ENCODE results near the gene GPR25.
"Not testable (repeated sequence)": the region's sequence is repeated elsewhere in the genome, so short reads cannot be mapped to it uniquely, and the experiment has no call there.

Gene GPR25

DNA sequence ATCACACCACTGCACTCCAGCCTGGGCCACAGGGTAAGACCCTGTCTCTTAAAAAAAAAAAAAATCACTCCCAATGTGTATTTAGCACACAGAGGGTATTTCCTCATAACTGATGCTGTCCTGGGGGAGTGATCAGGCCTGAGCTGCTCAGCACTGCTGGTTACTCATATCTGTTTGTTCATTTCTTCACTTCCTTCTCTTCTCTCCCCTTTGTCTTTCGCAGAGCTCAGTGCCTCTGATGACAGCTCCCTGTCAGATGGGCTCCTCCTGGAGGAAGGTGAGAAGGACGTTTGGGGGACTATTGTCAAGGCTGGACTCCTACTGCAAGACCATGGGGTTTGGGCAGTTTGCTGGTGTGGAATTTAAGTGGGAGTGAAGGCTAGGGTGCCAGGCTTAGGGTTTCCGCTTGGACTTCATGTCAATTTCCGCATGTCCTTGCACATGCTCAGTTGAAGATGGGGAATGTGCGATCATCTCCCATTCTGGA is 34.9 kb downstream of the GPR25 start:
- H3K4me3 ChIP-seq (ENCODE audit: low read depth, low read length), result no peak overlapping the region
- peak; percentile 37 for DNase-seq (ENCODE audit: low read depth)

DNA sequence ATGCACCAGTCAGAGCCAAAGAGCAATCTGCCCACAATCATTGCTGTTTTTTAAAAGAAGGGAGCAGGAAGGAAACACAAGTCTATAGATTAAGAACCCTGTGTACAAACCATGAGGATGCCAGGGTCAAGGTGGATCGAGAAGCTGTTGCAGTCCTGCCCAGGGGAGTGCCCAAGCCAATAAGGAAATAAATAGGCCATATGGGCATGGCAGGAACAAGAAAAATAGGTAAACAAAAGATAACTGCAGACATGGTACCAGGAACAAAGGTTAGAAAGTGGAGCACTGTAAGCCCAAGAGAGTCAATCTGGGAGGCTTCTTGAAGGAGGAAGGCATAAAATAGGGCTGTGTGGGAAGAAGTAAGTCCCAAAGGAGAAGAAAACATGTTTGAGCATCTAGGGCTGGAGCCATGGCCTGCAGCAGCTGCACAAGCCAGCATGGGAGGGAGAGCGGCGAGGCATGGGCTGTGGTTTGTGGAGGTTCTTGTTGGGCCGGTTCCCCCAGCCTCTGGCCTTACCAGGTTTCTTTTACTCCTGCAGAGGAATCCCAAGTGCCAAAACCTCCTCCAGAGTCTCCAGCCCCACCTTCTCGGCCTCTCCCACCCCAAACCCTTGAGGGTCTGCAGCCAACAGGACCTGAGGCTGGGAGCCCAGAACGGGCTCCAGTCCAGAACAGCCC is 35.5 kb downstream of the GPR25 start:
- DNase-seq (ENCODE audit: low read depth), result no peak
- H3K4me3 ChIP-seq (ENCODE audit: low read depth, low read length), result no peak overlapping the region

GRCh38 chr1:200909071-200909470 is 36.3 kb downstream of the GPR25 start:
- no peak overlapping the region for H3K4me3 ChIP-seq (ENCODE audit: low read depth, low read length)
- DNase-seq (ENCODE audit: low read depth), result no peak

DNA sequence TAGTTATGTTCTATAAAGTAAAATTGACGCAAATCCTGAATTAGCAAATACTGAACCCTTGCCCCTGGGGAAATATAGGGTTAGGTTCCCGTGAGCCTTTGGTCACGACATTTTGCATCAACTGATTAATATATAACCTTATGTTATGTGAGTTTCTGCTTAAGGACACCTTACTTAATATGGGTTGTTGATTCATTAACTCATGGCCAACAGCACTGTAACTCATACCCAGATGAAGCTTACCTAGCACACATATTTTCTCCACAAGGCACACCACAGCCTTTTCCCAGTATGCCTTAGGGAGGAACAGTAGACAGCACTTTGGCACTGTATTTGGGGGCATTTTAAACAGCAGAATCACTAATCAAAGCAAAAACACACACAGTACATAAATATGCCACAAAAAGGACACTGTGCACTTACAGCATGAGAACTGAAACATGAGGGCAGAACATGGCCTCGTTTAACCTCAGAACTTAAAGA is 37.0 kb downstream of the GPR25 start:
- H3K4me3 ChIP-seq (ENCODE audit: low read depth, low read length), result no peak overlapping the region
- DNase-seq (ENCODE audit: low read depth), result no peak

GRCh38 chr1:200911361-200911760 is 38.6 kb downstream of the GPR25 start:
- no peak overlapping the region for H3K4me3 ChIP-seq (ENCODE audit: low read depth, low read length)
- DNase-seq (ENCODE audit: low read depth), result no peak

DNA sequence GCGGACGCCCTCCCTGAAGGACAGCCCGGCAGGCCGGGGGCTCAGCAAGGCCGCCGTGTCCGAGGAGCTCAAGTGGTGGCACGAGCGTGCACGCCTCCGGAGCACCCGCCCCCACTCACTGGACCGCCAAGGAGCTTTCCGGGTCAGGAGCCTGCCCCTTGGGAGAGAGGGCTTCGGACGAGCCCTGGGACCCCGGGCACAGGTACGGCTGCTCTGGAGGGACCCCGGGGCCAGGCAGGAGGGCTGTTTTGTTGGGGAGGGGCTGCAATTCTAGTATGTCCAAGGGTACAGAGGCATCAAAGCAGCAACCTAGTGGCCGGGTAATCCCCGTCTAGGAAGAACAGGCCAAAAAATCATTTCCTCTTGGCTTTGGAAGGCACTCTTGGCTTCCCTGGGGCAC is 39.2 kb downstream of the GPR25 start:
- not testable (repeated sequence) for H3K4me3 ChIP-seq (ENCODE audit: low read depth, low read length); DNase-seq (ENCODE audit: low read depth)

DNA sequence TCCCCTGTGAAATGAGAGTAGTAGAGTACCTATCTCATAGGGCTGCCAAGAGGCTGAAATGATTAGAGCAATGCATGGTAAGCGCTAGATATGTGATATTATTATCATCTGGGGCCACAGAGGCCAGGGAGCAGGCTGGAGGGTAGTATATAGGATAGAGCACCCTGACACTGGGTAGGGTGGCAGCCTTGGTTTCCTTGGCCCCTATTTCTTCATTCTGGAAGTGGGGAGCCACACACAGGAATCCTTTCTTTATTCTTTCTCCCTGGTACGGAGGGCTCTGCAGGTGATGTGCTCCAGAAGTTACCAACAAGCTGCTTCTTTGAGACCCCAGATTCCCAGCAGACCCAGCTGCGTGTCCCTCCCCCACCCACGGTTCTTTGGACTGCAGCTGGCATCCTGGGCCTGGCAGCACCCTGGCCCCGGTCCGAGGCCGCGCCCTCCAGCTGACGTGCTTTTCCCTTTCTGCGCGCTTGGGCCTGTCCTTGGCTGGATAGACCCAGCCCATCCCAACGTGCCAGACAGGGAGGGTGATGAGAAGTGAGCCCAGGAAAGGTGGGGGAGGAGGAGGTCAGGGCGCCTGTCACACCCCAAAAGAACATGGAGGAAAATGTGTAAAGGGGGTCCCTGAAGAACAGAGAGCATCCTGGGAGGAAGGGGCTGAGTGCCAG is 40.1 kb downstream of the GPR25 start:
- no peak overlapping the region for H3K4me3 ChIP-seq (ENCODE audit: low read depth, low read length)
- DNase-seq (ENCODE audit: low read depth), result no peak

GRCh38 chr1:200916152-200916551 is 43.4 kb downstream of the GPR25 start:
- no peak for DNase-seq (ENCODE audit: low read depth)
- no peak overlapping the region for H3K4me3 ChIP-seq (ENCODE audit: low read depth, low read length)

DNA sequence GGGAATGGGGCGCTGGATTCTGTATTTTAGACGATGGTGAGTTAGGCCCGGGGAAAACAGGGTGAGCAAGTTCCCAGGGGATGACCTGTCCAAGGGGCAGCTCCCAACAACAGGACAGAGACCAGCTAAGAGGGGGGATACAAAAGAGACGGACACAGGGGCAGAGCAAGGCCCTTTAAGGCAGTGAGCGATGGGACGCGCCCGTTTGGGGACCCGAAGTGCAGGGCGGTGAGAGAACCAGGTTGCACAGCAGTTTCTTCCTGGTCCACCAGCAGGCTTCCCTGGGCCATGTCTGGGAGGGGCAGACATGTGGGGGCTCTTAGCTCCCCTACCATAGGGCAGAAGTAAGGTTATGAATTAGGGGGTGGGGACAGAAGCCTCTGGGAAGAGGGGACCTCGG is 43.9 kb downstream of the GPR25 start:
- H3K4me3 ChIP-seq (ENCODE audit: low read depth, low read length), result no peak overlapping the region
- no peak for DNase-seq (ENCODE audit: low read depth)

GRCh38 chr1:200917291-200917817 is 44.6 kb downstream of the GPR25 start:
- no peak for DNase-seq (ENCODE audit: low read depth)
- no peak overlapping the region for H3K4me3 ChIP-seq (ENCODE audit: low read depth, low read length)

- DNase-seq (ENCODE audit: low read depth), result no peak
- H3K4me3 ChIP-seq (ENCODE audit: low read depth, low read length), result no peak overlapping the region
Observed at GRCh38 chr1:200918006-200918405, 45.2 kb downstream of the GPR25 start.

DNA sequence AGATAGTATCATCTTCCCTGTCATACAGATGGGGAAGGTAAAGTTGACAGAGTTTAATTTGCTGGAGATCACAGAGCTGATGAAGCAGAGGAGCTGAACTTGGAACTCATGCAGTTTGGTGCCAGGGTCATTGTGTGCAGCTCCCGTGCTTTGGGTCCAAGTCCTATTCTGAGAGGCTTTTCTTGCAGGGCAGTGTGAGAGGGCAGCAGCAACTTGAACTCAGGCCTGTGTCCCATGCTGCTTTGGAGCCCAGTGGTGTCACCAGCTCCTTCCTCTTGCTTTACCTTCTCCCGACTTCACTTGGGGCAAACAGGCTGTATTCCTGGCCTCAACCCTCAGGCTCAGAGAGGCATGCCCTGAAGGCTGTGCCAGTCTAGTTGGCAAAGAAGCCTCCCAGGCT is 46.6 kb downstream of the GPR25 start:
- H3K4me3 ChIP-seq (ENCODE audit: low read depth, low read length), result no peak overlapping the region
- DNase-seq (ENCODE audit: low read depth), result no peak

DNA sequence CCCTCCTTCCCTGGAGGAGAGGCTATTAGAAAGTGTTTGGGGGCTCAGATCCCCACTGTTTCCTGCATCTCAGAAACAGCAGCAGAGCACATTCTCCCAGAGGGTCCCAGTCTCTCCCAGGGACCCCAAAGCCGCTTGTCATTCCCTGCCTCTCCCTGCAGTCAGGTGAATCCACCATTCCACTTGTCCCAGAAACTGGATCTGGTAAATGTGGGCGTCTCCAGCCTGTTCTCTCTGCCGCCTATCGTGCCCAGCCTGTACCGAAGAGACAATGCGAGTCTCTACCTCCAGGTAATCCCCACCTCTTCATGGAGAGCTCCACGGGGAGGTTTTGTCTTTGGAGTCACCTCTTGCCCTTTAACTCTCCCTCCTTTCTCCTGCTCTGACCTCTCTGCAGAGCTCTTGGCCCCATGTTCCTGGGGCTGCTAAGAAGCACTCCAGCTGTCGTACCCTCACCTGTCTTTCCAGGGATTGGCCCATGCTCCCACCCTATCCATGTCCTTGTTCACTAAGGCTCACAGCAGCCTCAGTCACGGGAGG is 48.9 kb downstream of the GPR25 start:
- no peak for DNase-seq (ENCODE audit: low read depth)
- H3K4me3 ChIP-seq (ENCODE audit: low read depth, low read length), result no peak overlapping the region

DNA sequence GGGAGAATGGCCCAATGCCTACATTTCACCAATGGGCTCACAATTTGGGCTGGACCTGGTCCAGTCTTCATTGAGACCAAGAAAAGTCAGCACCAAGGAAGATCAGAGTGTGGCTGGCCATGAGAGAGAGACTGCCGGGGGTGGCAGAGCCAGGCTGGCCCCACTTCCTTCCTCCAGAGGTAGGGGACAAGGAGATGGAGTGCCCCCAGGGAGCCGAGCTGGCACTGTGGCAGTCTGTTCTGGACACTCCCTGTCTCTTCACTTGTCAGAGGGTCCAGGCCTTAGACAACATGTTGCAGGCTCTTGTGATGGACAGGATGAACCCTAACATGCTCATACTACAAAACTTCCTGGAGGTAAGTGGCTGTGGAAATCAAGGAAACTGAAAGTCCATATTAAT is 49.6 kb downstream of the GPR25 start:
- no peak overlapping the region for H3K4me3 ChIP-seq (ENCODE audit: low read depth, low read length)
- DNase-seq (ENCODE audit: low read depth), result no peak

- no peak overlapping the region for H3K4me3 ChIP-seq (ENCODE audit: low read depth, low read length)
- DNase-seq (ENCODE audit: low read depth), result no peak
Observed at GRCh38 chr1:200923601-200924000, 50.8 kb downstream of the GPR25 start.
